ENCODE results near the gene SERPINB5. TPM values are rescaled to one million over a fixed set of nuclear protein-coding genes. Genes with fewer than 3 reads are reported as not detected.

SERPINB5 gene
- total and polyA plus RNA-seq, 9 donors = 0.02 to 0.31 (median 0.23) TPM; not detected in 6

DNA sequence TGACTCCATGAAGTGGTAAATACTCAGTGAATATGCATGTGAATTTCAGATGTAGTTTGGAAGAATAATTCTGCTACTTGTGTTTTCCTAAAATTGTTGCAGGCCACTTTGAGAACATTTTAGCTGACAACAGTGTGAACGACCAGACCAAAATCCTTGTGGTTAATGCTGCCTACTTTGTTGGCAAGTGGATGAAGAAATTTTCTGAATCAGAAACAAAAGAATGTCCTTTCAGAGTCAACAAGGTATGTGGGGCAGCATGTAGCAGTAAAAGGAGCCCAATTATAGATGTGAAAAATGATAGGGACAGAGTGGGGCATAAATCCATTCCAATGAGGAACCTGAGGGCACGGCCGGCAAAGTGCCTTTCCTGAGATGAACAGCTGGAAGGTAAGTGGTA lies 16.1 kb downstream of the SERPINB5 start:
- H3K27ac ChIP-seq = no peak overlapping the region
- no peak overlapping the region for H3K4me3 ChIP-seq
- intact Hi-C loops (cut with DNase I) = no loop called here
- TF ChIP-seq EP300 (IDR thresholded peaks at IDR 0.05) (no peak), POLR2A (IDR thresholded peaks at IDR 0.05) (no peak)
- TF ChIP-seq, protein P1, sequence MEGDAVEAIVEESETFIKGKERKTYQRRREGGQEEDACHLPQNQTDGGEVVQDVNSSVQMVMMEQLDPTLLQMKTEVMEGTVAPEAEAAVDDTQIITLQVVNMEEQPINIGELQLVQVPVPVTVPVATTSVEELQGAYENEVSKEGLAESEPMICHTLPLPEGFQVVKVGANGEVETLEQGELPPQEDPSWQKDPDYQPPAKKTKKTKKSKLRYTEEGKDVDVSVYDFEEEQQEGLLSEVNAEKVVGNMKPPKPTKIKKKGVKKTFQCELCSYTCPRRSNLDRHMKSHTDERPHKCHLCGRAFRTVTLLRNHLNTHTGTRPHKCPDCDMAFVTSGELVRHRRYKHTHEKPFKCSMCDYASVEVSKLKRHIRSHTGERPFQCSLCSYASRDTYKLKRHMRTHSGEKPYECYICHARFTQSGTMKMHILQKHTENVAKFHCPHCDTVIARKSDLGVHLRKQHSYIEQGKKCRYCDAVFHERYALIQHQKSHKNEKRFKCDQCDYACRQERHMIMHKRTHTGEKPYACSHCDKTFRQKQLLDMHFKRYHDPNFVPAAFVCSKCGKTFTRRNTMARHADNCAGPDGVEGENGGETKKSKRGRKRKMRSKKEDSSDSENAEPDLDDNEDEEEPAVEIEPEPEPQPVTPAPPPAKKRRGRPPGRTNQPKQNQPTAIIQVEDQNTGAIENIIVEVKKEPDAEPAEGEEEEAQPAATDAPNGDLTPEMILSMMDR (IDR thresholded peaks at IDR 0.05) = no peak
- DNase-seq = no peak
- 76 to 89% (median 84%) methylated on average over 3 of the region's 3 CpGs for whole genome bisulfite sequencing, 3 donors
- H3K9me3 ChIP-seq = no peaks in the 10 kb centered on the region
- no peaks in the 10 kb centered on the region for H3K36me3 ChIP-seq
- H3K27me3 ChIP-seq = no peaks in the 10 kb centered on the region
- peaks cover 2% of the 10 kb centered on the region for H3K4me1 ChIP-seq (ENCODE audit: insufficient read depth)

DNA sequence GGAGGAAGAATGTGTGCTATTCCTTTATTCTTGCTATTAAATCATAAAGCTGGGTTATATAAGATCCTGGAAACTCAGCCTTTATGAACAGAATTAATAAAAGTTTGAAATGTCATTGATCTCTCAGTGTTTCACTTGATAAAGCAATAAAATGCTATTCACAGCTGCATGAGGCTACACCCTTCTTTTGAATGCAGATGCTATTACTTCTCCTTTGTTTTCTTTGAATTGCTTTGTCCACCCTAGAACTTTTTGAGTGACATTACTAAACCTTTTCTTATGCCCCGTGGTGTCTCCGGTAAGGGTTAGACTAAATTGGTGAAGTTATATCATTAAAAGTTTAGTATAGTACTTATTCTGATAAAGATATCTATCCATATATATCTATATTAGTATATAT lies 18.9 kb downstream of the SERPINB5 start:
- Histone ChIP-seq H3K4me3 (no peak overlapping the region), H3K27me3 (no peaks in the 10 kb centered on the region), H3K36me3 (no peaks in the 10 kb centered on the region), H3K27ac (no peak overlapping the region), H3K9me3 (no peaks in the 10 kb centered on the region), H3K4me1 (ENCODE audit: insufficient read depth) (no peaks in the 10 kb centered on the region)
- intact Hi-C loops (cut with DNase I) = no loop called here
- TF ChIP-seq, protein P1 (IDR thresholded peaks at IDR 0.05) = no peak
- no peak for TF ChIP-seq POLR2A (IDR thresholded peaks at IDR 0.05)
- no peak for TF ChIP-seq EP300 (IDR thresholded peaks at IDR 0.05)
- 86 to 89% (median 87%) methylated on average over 2 of the region's 2 CpGs for WGBS, 3 donors
- no peak for DNase-seq

DNA sequence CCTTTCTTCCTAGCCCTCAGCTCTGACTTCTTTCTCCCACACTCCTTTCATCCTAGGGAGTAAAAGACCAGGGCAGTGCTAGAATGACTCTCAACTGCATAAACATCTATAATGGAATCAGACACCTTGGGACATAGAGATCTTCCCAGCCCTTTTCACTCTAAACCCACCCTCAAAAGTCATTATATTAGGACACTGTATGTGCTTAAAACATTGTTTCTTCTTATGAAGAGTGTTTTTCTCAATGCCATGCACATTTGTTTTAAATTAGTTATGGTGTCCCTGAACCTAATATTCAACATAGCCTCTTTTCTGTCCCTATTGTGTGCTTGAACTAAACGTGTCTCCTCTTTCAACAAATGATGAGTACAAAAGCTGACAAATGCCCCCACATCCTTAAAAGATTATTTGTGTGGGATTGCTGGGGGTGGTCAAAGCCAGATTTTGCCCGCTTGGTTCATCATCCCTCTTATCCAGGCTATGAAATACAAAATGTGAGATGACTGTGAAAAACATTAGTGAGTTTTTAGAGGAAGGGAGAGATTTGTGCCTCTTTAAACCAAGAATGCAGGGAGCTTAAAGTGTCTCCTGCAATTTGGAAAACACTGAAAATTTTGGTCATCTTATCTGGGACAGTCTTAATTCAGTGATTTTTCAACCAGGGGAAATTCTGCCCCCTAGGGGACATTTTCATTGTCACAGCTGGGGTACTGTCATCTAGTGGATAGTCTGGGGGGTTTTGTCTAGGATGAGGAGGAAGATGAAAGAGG lies 29.0 kb downstream of the SERPINB5 start:
- 53 to 60% (median 57%) methylated on average over 2 of the region's 2 CpGs for WGBS, 3 donors
- Histone ChIP-seq H3K4me3 (no peak overlapping the region), H3K27ac (no peak overlapping the region), H3K27me3 (no peaks in the 10 kb centered on the region), H3K9me3 (no peaks in the 10 kb centered on the region), H3K4me1 (ENCODE audit: insufficient read depth) (no peaks in the 10 kb centered on the region), H3K36me3 (no peaks in the 10 kb centered on the region)
- TF ChIP-seq, protein P1 (IDR thresholded peaks at IDR 0.05) = no peak
- TF ChIP-seq EP300 (IDR thresholded peaks at IDR 0.05) (no peak), POLR2A (IDR thresholded peaks at IDR 0.05) (no peak)
- DNase-seq = no peak
- intact Hi-C loops (cut with DNase I) = no loop called here

DNA sequence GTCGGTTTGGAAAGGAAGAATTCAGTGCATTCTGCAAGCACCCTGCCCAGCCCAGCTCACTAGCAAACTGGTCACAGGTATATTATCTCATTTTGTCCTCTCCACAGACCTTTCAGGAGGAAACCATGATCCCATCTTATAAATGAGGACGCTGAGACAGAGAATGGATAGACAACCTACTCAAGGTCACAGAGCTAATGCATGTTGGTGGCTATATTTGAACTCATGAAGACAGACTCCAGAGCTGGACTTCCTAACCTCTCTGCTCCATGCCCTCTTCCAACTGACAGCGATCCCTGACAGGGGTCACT lies 29.5 kb downstream of the SERPINB5 start:
- WGBS, 3 donors = 57 to 83% (median 74%) methylated on average over 3 of the region's 3 CpGs
- H3K9me3 ChIP-seq = no peaks in the 10 kb centered on the region
- H3K27me3 ChIP-seq = no peaks in the 10 kb centered on the region
- intact Hi-C loops (cut with DNase I) = no loop called here
- H3K36me3 ChIP-seq = no peaks in the 10 kb centered on the region
- no peak overlapping the region for H3K4me3 ChIP-seq
- TF ChIP-seq, protein P1 (IDR thresholded peaks at IDR 0.05) = no peak
- no peak for TF ChIP-seq EP300 (IDR thresholded peaks at IDR 0.05)
- no peak for TF ChIP-seq POLR2A (IDR thresholded peaks at IDR 0.05)
- H3K27ac ChIP-seq = no peak overlapping the region
- no peak for DNase-seq
- H3K4me1 ChIP-seq (ENCODE audit: insufficient read depth) = no peaks in the 10 kb centered on the region

Measured in ovary (tissue), 9 donors.